Skeletal muscle tissue (tissue), 4 donors: Measurements from ENCODE around the gene FLOT2. TPM values are rescaled to one million over a fixed set of nuclear protein-coding genes. Genes with fewer than 3 reads are reported as not detected.
A peak's percentile ranks its signal among the peaks of the same experiment; 100 is the strongest.
"Not testable (repeated sequence)": the region's sequence is repeated elsewhere in the genome, so short reads cannot be mapped to it uniquely, and the experiment has no call there.

ENCODE experiments used
- H3K27ac ChIP-seq: one replicate; pipeline ENCODE4 v1.7.0; 2013; ENCODE audit warnings: mild to moderate bottlenecking, low read depth, low read length, inconsistent platforms
- H3K27me3 ChIP-seq, 3 donors: one replicate each; pipeline ENCODE4 v1.7.0; 2013; ENCODE audit warnings: low read length in 3 of 3; ENCODE audit not compliant: control insufficient read depth in 3 of 3, insufficient read depth in 3 of 3
- H3K36me3 ChIP-seq, 3 donors: one replicate each; pipeline ENCODE4 v1.7.0; 2013; ENCODE audit warnings: low read length in 3 of 3; ENCODE audit not compliant: control insufficient read depth in 3 of 3, insufficient read depth in 3 of 3
- H3K4me1 ChIP-seq, 3 donors: one replicate each; pipeline ENCODE4 v1.7.0; 2013; ENCODE audit warnings: low read length in 3 of 3, mild to moderate bottlenecking in 3 of 3; ENCODE audit not compliant: control insufficient read depth in 3 of 3, insufficient read depth in 3 of 3
- H3K4me3 ChIP-seq, 3 donors: one replicate each; pipeline ENCODE4 v1.7.0; 2013; ENCODE audit warnings: low read length in 3 of 3
- H3K9ac ChIP-seq, 3 donors: one replicate each; pipeline ENCODE4 v1.7.0; 2013; ENCODE audit warnings: low read length in 3 of 3, mild to moderate bottlenecking in 3 of 3, moderate library complexity in 2 of 3, low read depth in 1 of 3
- H3K9me3 ChIP-seq, 3 donors: one replicate each; pipeline ENCODE4 v1.7.0; 2013; ENCODE audit warnings: low read length in 3 of 3; ENCODE audit not compliant: control insufficient read depth in 3 of 3
- total RNA-seq: library from RNA; depleted of rRNA; stranded (reverse); fragments of >200 nt; gene quantifications from one replicate; pipeline ENCODE4 v1.2.3, GENCODE V29; 2014
- donor health status: Osteomylitis.

FLOT2 gene
- total RNA-seq, 1 donor from 2014 or later: 25.6 TPM

DNA sequence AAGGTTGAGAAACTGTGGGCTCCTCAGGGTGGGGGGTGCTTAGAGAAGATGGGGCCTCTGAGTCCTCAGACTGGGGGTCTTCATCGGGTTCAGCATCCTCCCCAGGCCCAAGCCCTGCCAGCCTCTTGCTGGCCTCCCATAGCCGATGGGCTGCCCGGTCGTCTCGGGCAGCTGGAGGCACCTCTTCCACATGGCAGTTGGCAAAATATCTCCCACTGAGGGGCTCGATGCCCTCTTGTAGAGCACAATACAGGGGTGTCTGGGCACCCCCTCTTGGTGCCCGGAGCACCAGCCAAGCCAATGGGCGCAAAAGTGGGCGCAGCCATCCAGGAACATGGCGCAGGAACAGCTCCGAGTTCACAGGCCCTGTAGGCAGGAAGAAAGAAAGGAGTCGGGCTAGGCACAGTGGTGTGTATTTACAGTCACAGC, 1.0 kb upstream of the FLOT2 start:
- Histone ChIP-seq H3K27me3 (no peaks in the 10 kb centered on the region), H3K4me1 (peaks cover 24 to 41% (median 32%) of the 10 kb centered on the region in 3 donors), H3K4me3 (no peak overlapping the region), H3K36me3 (peaks cover 0 to 2% (median 0%) of the 10 kb centered on the region in 3 donors), H3K9me3 (no peaks in the 10 kb centered on the region), H3K9ac (peak overlapping the region in 2 of 3 donors; percentile 86 to 96), H3K27ac (no peak overlapping the region)

DNA sequence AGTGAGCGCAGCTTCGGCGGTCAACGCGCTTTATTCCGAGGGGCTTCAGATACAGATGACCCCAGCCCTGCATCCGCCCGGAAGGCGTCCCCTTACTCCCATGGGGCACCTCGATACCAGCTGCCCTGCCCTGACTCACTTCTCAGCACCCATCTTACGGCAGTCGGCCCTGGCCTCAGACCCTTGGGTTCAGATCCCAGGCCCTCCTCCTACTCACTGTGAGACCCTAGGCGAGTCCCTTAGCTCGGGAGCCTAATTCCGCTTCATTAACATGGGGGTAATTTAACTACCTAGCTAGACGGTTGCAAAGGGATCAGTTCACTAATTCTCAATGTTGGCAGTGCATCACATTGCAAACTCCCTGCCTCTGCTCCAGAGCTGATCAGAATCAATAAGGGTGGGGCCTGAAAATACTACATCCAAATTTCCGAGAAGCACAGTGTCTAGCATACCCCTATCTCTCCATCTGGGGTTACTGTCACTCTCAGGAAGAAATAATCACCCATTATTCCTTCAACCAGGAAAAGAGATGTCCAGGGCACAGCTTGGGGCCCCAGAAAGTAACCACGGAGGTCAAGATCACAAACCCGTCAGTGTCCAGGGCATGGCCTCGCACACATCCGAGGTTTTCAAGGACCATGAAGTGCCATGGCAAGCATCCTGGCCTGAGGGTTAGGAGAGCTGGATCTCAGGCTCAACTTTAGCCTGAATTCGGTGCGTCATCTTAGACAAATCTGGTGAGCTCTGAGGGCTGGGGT, 415 bp upstream of the FLOT2 start:
- H3K4me1 ChIP-seq: peaks cover 19 to 39% (median 31%) of the 10 kb centered on the region in 3 donors
- H3K36me3 ChIP-seq: peaks cover 0 to 2% (median 0%) of the 10 kb centered on the region in 3 donors
- peak overlapping the region; percentile 86 to 96 (median 93) for H3K9ac ChIP-seq
- H3K27ac ChIP-seq: peak overlapping the region; percentile 90
- H3K4me3 ChIP-seq: peak overlapping the region; percentile 91 to 93 (median 92)
- no peaks in the 10 kb centered on the region for H3K9me3 ChIP-seq
- no peaks in the 10 kb centered on the region for H3K27me3 ChIP-seq

DNA sequence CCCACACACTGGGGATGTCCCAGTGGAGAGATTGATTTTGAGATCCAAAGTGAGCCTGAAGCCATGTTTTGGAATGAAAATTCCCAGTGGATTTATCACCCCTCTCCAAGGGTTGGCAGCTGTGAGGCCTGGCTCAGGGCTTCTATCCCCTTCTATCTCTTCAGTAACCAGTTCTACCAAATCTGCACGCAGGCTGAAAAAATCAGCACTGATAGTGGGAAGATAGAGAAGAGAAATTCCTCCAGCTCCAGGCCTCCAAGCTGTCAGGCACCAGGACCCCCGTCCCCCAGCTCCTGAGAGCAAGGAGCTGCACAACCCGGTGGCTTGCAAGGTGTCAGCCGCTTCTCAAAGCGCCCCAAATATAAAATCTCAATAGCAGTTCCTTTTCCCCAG, 1.0 kb downstream of the FLOT2 start:
- H3K9ac ChIP-seq: peak overlapping the region; percentile 86 to 96 (median 93)
- no peaks in the 10 kb centered on the region for H3K9me3 ChIP-seq
- H3K4me1 ChIP-seq: peaks cover 28 to 40% (median 31%) of the 10 kb centered on the region in 3 donors
- peak overlapping the region; percentile 76 to 93 (median 91) for H3K4me3 ChIP-seq
- peak overlapping the region; percentile 90 for H3K27ac ChIP-seq
- H3K36me3 ChIP-seq: peaks cover 0 to 2% (median 0%) of the 10 kb centered on the region in 3 donors
- H3K27me3 ChIP-seq: no peaks in the 10 kb centered on the region

DNA sequence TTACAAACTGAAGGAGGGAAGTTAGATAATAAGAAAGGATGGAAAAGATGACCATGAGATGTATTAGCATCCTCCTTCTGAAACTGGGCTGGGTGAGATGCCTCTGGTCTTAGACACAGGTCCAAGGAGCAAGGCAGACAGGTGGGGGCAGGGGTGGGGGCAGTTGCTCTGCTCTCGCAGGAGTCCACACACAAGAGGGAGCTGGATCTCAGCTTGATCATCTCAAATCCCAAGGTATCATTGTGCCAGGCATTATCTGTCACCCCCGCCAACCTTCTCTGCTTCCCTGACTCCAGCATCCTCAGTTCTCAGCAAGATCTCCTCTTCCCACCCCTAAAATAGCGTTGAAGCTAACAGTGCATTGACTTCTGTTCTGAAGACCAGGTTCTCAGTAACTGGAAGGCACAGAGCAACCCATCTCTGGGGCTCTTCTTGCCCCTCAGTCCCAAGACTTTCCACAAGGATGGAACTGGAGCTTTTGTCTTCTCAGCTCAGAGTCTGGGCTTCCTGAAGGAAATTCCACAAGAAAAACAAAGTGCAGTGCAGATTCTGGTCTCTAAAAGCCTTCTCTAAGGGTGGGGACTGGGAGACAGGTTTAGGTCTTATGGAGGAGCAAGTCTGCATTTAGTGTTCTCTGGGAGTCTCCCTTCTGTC, 1.6 kb downstream of the FLOT2 start:
- Histone ChIP-seq H3K36me3 (peaks cover 0 to 2% (median 0%) of the 10 kb centered on the region in 3 donors), H3K9me3 (no peaks in the 10 kb centered on the region), H3K27me3 (no peaks in the 10 kb centered on the region), H3K4me3 (peak overlapping the region in 1 of 3 donors; percentile 76), H3K9ac (peak overlapping the region; percentile 86 to 96 (median 93)), H3K4me1 (peaks cover 34 to 46% (median 34%) of the 10 kb centered on the region in 3 donors), H3K27ac (peak overlapping the region; percentile 90)

DNA sequence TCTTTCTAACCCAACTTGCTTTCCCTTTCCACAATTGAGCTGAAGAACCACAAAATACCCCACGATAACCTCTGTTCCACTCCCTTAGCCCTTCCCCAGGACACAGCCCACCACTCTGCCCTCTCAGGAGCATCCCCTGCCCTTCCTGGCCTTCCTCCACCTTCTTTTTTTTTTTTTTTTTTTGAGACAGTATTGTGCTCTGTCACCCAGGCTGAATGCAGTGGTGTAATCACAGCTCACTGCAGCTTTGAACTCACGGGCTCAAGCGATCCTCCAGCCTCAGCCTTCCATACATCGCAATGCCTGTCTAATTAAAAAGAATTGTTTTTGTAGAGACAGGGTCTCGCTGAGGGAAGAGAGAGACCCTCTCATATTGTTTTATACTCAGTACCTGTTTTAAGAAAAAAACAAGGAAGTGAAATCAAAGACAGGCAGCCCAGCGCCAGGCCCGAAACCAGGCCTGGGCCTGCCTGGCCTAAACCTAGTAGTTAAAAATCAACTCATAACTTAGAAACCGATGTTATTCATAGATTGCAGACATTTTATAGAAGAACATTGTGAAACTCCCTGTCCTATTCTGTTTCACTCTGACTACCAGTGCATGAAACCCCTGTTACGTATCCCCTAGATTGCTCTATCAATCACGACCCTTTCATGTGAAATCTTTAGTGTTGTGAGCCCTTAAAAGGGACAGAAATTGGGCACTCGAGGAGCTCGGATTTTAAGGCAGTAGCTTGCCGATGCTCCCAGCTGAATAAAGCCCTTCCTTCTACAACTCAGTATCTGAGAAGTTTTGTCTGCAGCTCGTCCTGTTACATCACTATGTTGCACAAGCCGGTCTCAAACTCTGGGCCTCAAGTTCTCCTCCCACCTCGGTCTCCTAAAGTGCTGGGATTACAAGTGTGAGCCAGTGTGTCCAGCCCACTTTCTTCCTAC, 4.0 kb downstream of the FLOT2 start:
- H3K9me3 ChIP-seq, H3K4me3 ChIP-seq: not testable (repeated sequence)
- peak overlapping the region; percentile 47 for H3K27ac ChIP-seq

DNA sequence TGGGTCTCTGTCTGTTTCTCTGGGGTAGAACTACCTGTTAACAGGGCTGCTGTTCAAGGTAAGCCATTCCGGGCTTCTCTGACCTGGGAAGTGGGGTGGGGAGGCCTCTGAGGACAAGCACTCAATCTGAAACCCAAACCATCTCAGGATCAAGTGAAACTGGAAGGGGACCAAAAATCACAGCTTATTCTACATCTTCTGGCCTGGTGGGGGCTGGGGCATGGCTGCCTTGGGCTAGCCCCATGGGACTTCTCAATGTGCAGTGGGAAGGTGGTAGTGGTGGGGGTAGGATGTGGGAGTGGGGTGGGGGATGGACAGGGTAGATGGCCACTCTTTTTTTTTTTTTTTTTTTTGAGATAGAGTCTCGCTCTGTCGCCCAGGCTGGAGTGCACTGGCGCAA, 5.5 kb downstream of the FLOT2 start:
- H3K36me3 ChIP-seq: peaks cover 4 to 13% (median 5%) of the 10 kb centered on the region in 3 donors
- no peak overlapping the region for H3K9ac ChIP-seq
- H3K4me3 ChIP-seq: no peak overlapping the region
- no peak overlapping the region for H3K27ac ChIP-seq
- no peaks in the 10 kb centered on the region for H3K9me3 ChIP-seq
- H3K4me1 ChIP-seq: peaks cover 23 to 35% (median 26%) of the 10 kb centered on the region in 3 donors
- no peaks in the 10 kb centered on the region for H3K27me3 ChIP-seq

More for the DNA sequence above, 4.0 kb downstream of the FLOT2 start:
- Histone ChIP-seq H3K4me1 (peaks cover 32 to 45% (median 34%) of the 10 kb centered on the region in 3 donors), H3K9ac (peak overlapping the region in 2 of 3 donors; percentile 45 to 51)
- not testable (repeated sequence) for H3K27me3 ChIP-seq, H3K36me3 ChIP-seq

DNA sequence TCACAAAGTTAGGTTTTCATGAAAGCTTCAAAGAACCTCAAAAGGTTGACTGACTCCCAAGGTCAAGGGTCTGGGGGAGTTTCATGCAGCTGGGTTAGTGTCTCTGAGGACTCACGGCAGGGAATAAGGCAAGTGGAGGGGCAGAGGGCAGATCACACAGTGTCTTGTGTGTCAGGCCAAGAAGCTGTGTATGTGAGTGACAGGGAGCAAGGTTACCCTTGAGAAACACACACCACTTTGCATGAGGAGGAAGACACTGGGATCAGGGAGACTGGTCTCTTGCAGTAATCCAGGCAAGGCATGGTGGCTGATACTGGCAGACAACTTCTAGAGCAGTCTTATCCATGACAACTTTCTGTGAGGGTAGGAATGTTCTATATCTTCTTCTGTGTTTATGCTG, 6.3 kb downstream of the FLOT2 start:
- no peak overlapping the region for H3K9ac ChIP-seq
- H3K4me3 ChIP-seq: no peak overlapping the region
- H3K27me3 ChIP-seq: no peaks in the 10 kb centered on the region
- no peak overlapping the region for H3K27ac ChIP-seq
- H3K9me3 ChIP-seq: no peaks in the 10 kb centered on the region
- peaks cover 5 to 18% (median 7%) of the 10 kb centered on the region in 3 donors for H3K36me3 ChIP-seq
- peaks cover 18 to 30% (median 20%) of the 10 kb centered on the region in 3 donors for H3K4me1 ChIP-seq

DNA sequence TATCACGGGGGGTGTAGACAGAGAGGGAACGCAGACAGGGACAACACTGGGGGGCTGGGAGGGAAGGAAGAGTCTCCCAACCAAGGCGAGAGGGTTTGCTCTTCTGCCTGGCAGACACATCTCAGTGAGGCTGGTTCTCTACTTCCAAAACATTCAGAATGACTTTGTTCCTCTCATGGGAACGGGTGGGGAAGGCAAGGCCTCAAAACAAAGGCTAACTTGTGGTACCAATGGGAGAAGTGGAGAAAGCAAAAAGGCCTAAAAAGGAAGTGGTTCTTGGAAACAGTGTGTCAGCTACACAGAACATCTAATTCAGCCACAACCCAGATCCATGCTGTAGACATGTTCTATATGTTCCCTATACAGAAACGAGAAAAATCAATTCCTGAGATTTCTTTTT, 7.5 kb downstream of the FLOT2 start:
- Histone ChIP-seq H3K27ac (no peak overlapping the region), H3K27me3 (no peaks in the 10 kb centered on the region), H3K9me3 (no peaks in the 10 kb centered on the region), H3K36me3 (peaks cover 13 to 30% (median 14%) of the 10 kb centered on the region in 3 donors), H3K9ac (no peak overlapping the region), H3K4me3 (no peak overlapping the region), H3K4me1 (peaks cover 15 to 24% (median 18%) of the 10 kb centered on the region in 3 donors)

DNA sequence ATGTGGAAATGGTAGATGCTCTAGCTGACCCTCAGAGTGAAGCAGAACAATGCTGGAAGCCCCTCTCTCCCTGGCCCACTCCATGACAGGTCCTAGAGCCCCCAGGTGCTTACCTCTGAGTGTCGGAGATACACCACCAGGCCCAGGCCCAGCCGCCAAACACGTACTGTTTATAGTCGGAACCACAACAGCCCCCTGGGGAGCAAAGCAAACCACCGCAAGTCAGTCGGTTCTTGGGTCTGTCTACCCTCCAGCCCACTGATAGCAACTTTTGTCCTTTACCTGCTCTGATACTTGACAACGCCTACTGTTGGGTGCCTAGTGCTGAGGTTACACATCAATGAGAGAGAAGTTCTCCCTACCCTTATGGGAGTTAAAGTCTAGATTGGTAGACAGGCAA, 8.7 kb downstream of the FLOT2 start:
- no peaks in the 10 kb centered on the region for H3K9me3 ChIP-seq
- H3K27me3 ChIP-seq: no peaks in the 10 kb centered on the region
- H3K4me1 ChIP-seq: peaks cover 15 to 22% (median 18%) of the 10 kb centered on the region in 3 donors
- no peak overlapping the region for H3K4me3 ChIP-seq
- H3K9ac ChIP-seq: no peak overlapping the region
- H3K27ac ChIP-seq: no peak overlapping the region
- peaks cover 22 to 41% (median 23%) of the 10 kb centered on the region in 3 donors for H3K36me3 ChIP-seq
